HL-60/S4 (cell line): Measurements from ENCODE around the gene COQ8B.

ENCODE experiments used
- in situ Hi-C: fragments of 300-500 bp; cut with MboI; formaldehyde crosslinking; loops from 2 replicates; pipeline ENCODE4 v1.14.3; 2022; ENCODE audit warnings: low sequenced_read_pairs

The COQ8B gene

GRCh38 chr19:40671404-40671803 is 45.3 kb downstream of the COQ8B start:
- in situ Hi-C loops, result loop anchor here (25.0 kb wide), 1 partner anchor 291 kb away; no protein-coding TSS in a partner anchor

GRCh38 chr19:40668991-40669614 is 47.6 kb downstream of the COQ8B start:
- in situ Hi-C loops, result loop anchor here (25.0 kb wide), 1 partner anchor 293 kb away; no protein-coding TSS in a partner anchor

- in situ Hi-C loops, result loop anchor here (25.0 kb wide), 1 partner anchor 295 kb away; no protein-coding TSS in a partner anchor
Measured at GRCh38 chr19:40667602-40668001, 49.1 kb downstream of the COQ8B start.

GRCh38 chr19:40666803-40667438 is 49.8 kb downstream of the COQ8B start:
- in situ Hi-C loops, result loop anchor here (25.0 kb wide), 1 partner anchor 295 kb away; no protein-coding TSS in a partner anchor

GRCh38 chr19:40663695-40664692 is 52.7 kb downstream of the COQ8B start:
- in situ Hi-C loops, result loop anchor here (25.0 kb wide), 1 partner anchor 298 kb away; no protein-coding TSS in a partner anchor

GRCh38 chr19:40662925-40663694 is 53.6 kb downstream of the COQ8B start:
- in situ Hi-C loops, result loop anchor here (25.0 kb wide), 1 partner anchor 299 kb away; no protein-coding TSS in a partner anchor

GRCh38 chr19:40661616-40662015 is 55.1 kb downstream of the COQ8B start:
- in situ Hi-C loops, result loop anchor here (25.0 kb wide), 1 partner anchor 301 kb away; no protein-coding TSS in a partner anchor

GRCh38 chr19:40659566-40659965 is 57.1 kb downstream of the COQ8B start:
- in situ Hi-C loops, result loop anchor here (10.0 to 25.0 kb wide), 2 partner anchors 303 to 495 kb away; no protein-coding TSS in a partner anchor

GRCh38 chr19:40659116-40659515 is 57.6 kb downstream of the COQ8B start:
- in situ Hi-C loops, result loop anchor here (10.0 to 25.0 kb wide), 2 partner anchors 303 to 496 kb away; no protein-coding TSS in a partner anchor

- in situ Hi-C loops, result loop anchor here (10.0 to 25.0 kb wide), 2 partner anchors 304 to 497 kb away; no protein-coding TSS in a partner anchor
Measured at GRCh38 chr19:40658031-40658430, 58.7 kb downstream of the COQ8B start.

- in situ Hi-C loops, result loop anchor here (10.0 to 25.0 kb wide), 2 partner anchors 307 to 499 kb away; no protein-coding TSS in a partner anchor
Measured at GRCh38 chr19:40655684-40656083, 61.0 kb downstream of the COQ8B start.

- in situ Hi-C loops, result loop anchor here (10.0 to 25.0 kb wide), 2 partner anchors 310 to 502 kb away; no protein-coding TSS in a partner anchor
Measured at GRCh38 chr19:40652303-40652702, 64.4 kb downstream of the COQ8B start.

GRCh38 chr19:40650749-40651305 is 65.9 kb downstream of the COQ8B start:
- in situ Hi-C loops, result loop anchor here (10.0 to 25.0 kb wide), 2 partner anchors 311 to 504 kb away; no protein-coding TSS in a partner anchor

GRCh38 chr19:40649903-40650675 is 66.6 kb downstream of the COQ8B start:
- in situ Hi-C loops, result loop anchor here (10.0 to 25.0 kb wide), 3 partner anchors 312 to 513 kb away; no protein-coding TSS in a partner anchor

- in situ Hi-C loops, result loop anchor here (25.0 kb wide), 1 partner anchor 509 kb away; no protein-coding TSS in a partner anchor
Measured at GRCh38 chr19:40646743-40647254, 69.9 kb downstream of the COQ8B start.

- in situ Hi-C loops, result loop anchor here (25.0 kb wide), 1 partner anchor 506 kb away; no protein-coding TSS in a partner anchor
Measured at GRCh38 chr19:40642757-40643305, 73.9 kb downstream of the COQ8B start.

GRCh38 chr19:40642051-40642706 is 74.5 kb downstream of the COQ8B start:
- in situ Hi-C loops, result loop anchor here (25.0 kb wide), 1 partner anchor 505 kb away; no protein-coding TSS in a partner anchor
